ENCODE data around the gene AQP1. TPM values are rescaled to one million over a fixed set of nuclear protein-coding genes. Genes with fewer than 3 reads are reported as not detected.

AQP1 gene
- total and polyA plus RNA-seq, 2 of the 13 experiments (the other 11 are each of a cell fraction or from before 2014, with no cell fraction given) = not detected

GRCh38 chr7:30931929-30932540 lies 20.4 kb downstream of the AQP1 start:
- Histone ChIP-seq H3K36me3 (replicated peaks in 1 of 2; ENCODE audit: control insufficient read depth in 1 of 2, insufficient read depth in 2 of 2, low read length in 2 of 2) (no peaks in the 10 kb centered on the region), H3K9me3 (ENCODE audit: low read length) (no peaks in the 10 kb centered on the region), H3K27ac (ENCODE audit: extremely low read length, insufficient read depth, low read length) (no peak overlapping the region), H3K4me3 (replicated peaks in 1 of 3; ENCODE audit: insufficient read depth in 1 of 3, low read depth in 2 of 3, low read length in 3 of 3) (no peak overlapping the region), H3K27me3 (ENCODE audit: control insufficient read depth in 1 of 2, insufficient read depth in 2 of 2, low read length in 2 of 2) (peaks cover 4 to 12% of the 10 kb centered on the region in 2 experiments; a peak in 4 of 5 replicates), H3K79me2 (ENCODE audit: insufficient read depth, low read length) (no peaks in the 10 kb centered on the region), H3K4me1 (ENCODE audit: insufficient read depth, low read length) (no peaks in the 10 kb centered on the region), H3K4me2 (ENCODE audit: low read depth, low read length) (no peak overlapping the region), H4K20me1 (ENCODE audit: insufficient read depth, low read length) (no peaks in the 10 kb centered on the region), H2AFZ (ENCODE audit: low read length) (no peak overlapping the region), H3K9ac (ENCODE audit: insufficient read depth, low read depth, low read length) (no peak overlapping the region)
- WGBS (ENCODE audit: low lambda C conversion rate) = 20% methylated on average over 9 of the region's 9 CpGs
- FAIRE-seq = no peak
- TF ChIP-seq CENPT (CRISPR knock-in tag; IDR thresholded peaks at IDR 0.05; ENCODE audit: low read depth) (no peak), CERS6 (CRISPR knock-in tag; IDR thresholded peaks at IDR 0.05) (no peak), ARNT2 (CRISPR knock-in tag; IDR thresholded peaks at IDR 0.05; ENCODE audit: low read depth) (no peak), ZFP91 (CRISPR knock-in tag; IDR thresholded peaks at IDR 0.05; ENCODE audit: borderline replicate concordance) (no peak), ZNF678 (CRISPR knock-in tag; IDR thresholded peaks at IDR 0.05) (no peak), ZNF207 (IDR thresholded peaks at IDR 0.05; ENCODE audit: borderline replicate concordance) (no peak), TOE1 (CRISPR knock-in tag; IDR thresholded peaks at IDR 0.05) (no peak), HMGXB3 (CRISPR knock-in tag; IDR thresholded peaks at IDR 0.05; ENCODE audit: borderline replicate concordance) (no peak), ZNF468 (CRISPR knock-in tag; IDR thresholded peaks at IDR 0.05) (no peak), ZNF615 (CRISPR knock-in tag; IDR thresholded peaks at IDR 0.05; ENCODE audit: borderline replicate concordance) (no peak)
- intact Hi-C loops (cut with micrococcal nuclease; ENCODE audit: unreplicated experiment) (no loop called here), in situ Hi-C loops (cut with HindIII; ENCODE audit: extremely low pct_ligation_motif_present, low pct_unique_long_range_greater_than_20kb) (no loop called here)
- ATAC-seq = no peak
- no TSS peak for BruUV-seq (replicated peaks)
- POLR2A ChIA-PET = no interaction called here
- CTCF ChIA-PET (ENCODE audit: low intra/inter-chr PET ratio, low total read pairs) = no interaction called here
- DNase-seq (ENCODE audit: low spot score) = no peak
